Measurements from ENCODE around the gene ASCC3.
"Not testable (repeated sequence)": the region's sequence is repeated elsewhere in the genome, so short reads cannot be mapped to it uniquely, and the experiment has no call there.

Gene ASCC3

DNA sequence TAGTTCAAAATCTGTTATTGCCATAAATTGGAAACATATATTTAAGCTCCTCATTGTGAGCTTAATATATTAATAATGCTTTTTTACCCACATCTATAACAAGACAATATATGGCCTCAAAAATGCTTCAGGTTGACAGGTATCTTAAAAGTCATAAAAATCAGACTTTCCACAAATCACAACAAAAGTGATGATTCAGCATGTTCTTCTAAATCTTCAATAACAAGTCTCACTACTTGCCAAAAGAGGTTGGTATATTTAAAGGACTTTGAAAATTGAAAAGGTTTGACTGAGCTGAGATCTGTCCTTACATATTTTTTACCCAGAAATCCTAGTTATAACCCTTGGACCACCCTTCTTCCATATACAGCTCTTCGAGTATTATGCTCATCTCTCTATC lies 41.7 kb downstream of the ASCC3 start:
- no peak overlapping the region for H3K4me3 ChIP-seq (ENCODE audit: low read depth, low read length)
- no peak for TF ChIP-seq CTCF (IDR thresholded peaks at IDR 0.05; ENCODE audit: control insufficient read depth, extremely low read depth, insufficient read depth)
- no peak for DNase-seq (ENCODE audit: low read depth)

DNA sequence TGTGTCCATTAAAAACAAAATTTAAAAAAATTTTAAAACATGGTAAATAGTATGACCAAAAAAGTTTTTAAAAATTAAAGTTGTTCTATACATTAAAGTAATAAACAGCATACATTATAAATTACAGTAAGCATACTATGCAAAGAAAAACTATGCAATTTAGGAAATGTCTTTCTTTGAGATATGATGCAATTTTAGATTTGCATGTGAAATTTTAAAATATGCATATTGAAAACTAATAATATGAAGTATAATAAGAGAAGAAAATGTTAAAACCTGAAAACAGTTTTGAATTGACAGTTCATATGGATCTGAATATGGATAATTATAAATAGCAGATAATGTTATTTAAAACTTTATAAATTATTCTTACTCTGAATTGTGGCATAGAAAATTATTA lies 43.1 kb downstream of the ASCC3 start:
- no peak for TF ChIP-seq CTCF (IDR thresholded peaks at IDR 0.05; ENCODE audit: control insufficient read depth, extremely low read depth, insufficient read depth)
- no peak overlapping the region for H3K4me3 ChIP-seq (ENCODE audit: low read depth, low read length)
- DNase-seq (ENCODE audit: low read depth) = no peak

- TF ChIP-seq CTCF (IDR thresholded peaks at IDR 0.05; ENCODE audit: control insufficient read depth, extremely low read depth, insufficient read depth) = no peak
- no peak for DNase-seq (ENCODE audit: low read depth)
Measured at GRCh38 chr6:100833972-100834574, 47.1 kb downstream of the ASCC3 start.

GRCh38 chr6:100829077-100829595 lies 52.0 kb downstream of the ASCC3 start:
- not testable (repeated sequence) for DNase-seq (ENCODE audit: low read depth); H3K4me3 ChIP-seq (ENCODE audit: low read depth, low read length)

More at GRCh38 chr6:100833972-100834574, 47.1 kb downstream of the ASCC3 start:
- H3K4me3 ChIP-seq (ENCODE audit: low read depth, low read length) = no peak overlapping the region

- no peak overlapping the region for H3K4me3 ChIP-seq (ENCODE audit: low read depth, low read length)
- TF ChIP-seq CTCF (IDR thresholded peaks at IDR 0.05; ENCODE audit: control insufficient read depth, extremely low read depth, insufficient read depth) = no peak
- DNase-seq (ENCODE audit: low read depth) = no peak
Measured at GRCh38 chr6:100823041-100823440, 58.1 kb downstream of the ASCC3 start.

GRCh38 chr6:100818066-100818465 lies 63.1 kb downstream of the ASCC3 start:
- no peak for TF ChIP-seq CTCF (IDR thresholded peaks at IDR 0.05; ENCODE audit: control insufficient read depth, extremely low read depth, insufficient read depth)
- no peak for DNase-seq (ENCODE audit: low read depth)
- no peak overlapping the region for H3K4me3 ChIP-seq (ENCODE audit: low read depth, low read length)

GRCh38 chr6:100810015-100810414 lies 71.1 kb downstream of the ASCC3 start:
- H3K4me3 ChIP-seq (ENCODE audit: low read depth, low read length) = no peak overlapping the region
- DNase-seq (ENCODE audit: low read depth) = no peak
- TF ChIP-seq CTCF (IDR thresholded peaks at IDR 0.05; ENCODE audit: control insufficient read depth, extremely low read depth, insufficient read depth) = no peak

Measured in LNCaP clone FGC (cell line).